Neural progenitor cell (in vitro differentiated cells): ENCODE results near the gene RHBDD1.

ENCODE experiments used
- CTCF ChIP-seq: fragments of 200-600 bp; sonication (generic); IDR thresholded peaks from 2 replicates; pipeline ENCODE4 v1.5.1; 2017; ENCODE audit warnings: antibody characterized with exemption, mild to moderate bottlenecking
- EZH2 ChIP-seq: fragments of 200-600 bp; sonication (generic); IDR thresholded peaks from 2 replicates; pipeline ENCODE4 v1.6.1; 2017; ENCODE audit warnings: antibody characterized with exemption, mild to moderate bottlenecking, moderate library complexity

- no peak for TF ChIP-seq CTCF
- TF ChIP-seq EZH2 = no peak
Measured at GRCh38 chr2:226869371-226869770, 33.5 kb downstream of the RHBDD1 start.
